Thyroid gland (tissue), 4 donors: ENCODE results near the gene CRY2. TPM values are rescaled to one million over a fixed set of nuclear protein-coding genes. Genes with fewer than 3 reads are reported as not detected.
"Not testable (repeated sequence)": the region's sequence is repeated elsewhere in the genome, so short reads cannot be mapped to it uniquely, and the experiment has no call there.

Experiments
- DNase-seq, 2 donors: peaks; one replicate each; pipeline ENCODE4 v3.0.0-alpha.2; 2019
- H3K27ac ChIP-seq, 3 donors: fragments of 200-600 bp; sonication (generic); 1 replicate in 2 of 3; 2 replicates in 1 of 3; pipeline ENCODE4 v1.5.1; 2016 to 2019; ENCODE audit warnings: mild to moderate bottlenecking in 1 of 3, moderate library complexity in 1 of 3
- H3K27me3 ChIP-seq: fragments of 200-600 bp; sonication (generic); one replicate; pipeline ENCODE4 v1.5.1; 2019
- H3K36me3 ChIP-seq, 2 donors: fragments of 200-600 bp; sonication (generic); one replicate each; pipeline ENCODE4 v1.5.1; 2016 to 2019
- H3K4me1 ChIP-seq, 2 donors: fragments of 200-600 bp; sonication (generic); one replicate each; pipeline ENCODE4 v1.5.1; 2017 to 2019
- H3K4me3 ChIP-seq, 3 donors: fragments of 200-600 bp; sonication (generic); replicated peaks in 1 of 3; 1 replicate in 2 of 3; 2 replicates in 1 of 3; pipeline ENCODE4 v1.5.1; 2016; ENCODE audit warnings: mild to moderate bottlenecking in 1 of 3
- H3K9me3 ChIP-seq: fragments of 200-600 bp; sonication (generic); one replicate; pipeline ENCODE4 v1.5.1; 2017
- CTCF ChIP-seq, 6 experiments: fragments of 200-600 bp in 3 of 6; fragments of 450-650 bp in 3 of 6; sonication (generic) in 3 of 6; IDR thresholded peaks; one replicate each; pipeline ENCODE4 v1.5.1; 2016 to 2019; ENCODE audit warnings: antibody characterized with exemption in 6 of 6, mild to moderate bottlenecking in 2 of 6, inconsistent platforms in 1 of 6, moderate library complexity in 1 of 6
- POLR2A ChIP-seq, 2 donors: fragments of 450-650 bp; IDR thresholded peaks; one replicate each; pipeline ENCODE4 v1.6.1; 2017; ENCODE audit warnings: antibody characterized with exemption in 2 of 2, mild to moderate bottlenecking in 2 of 2, moderate library complexity in 1 of 2
- WGBS, 2 donors: methylation state at CpG; one replicate each; pipeline ENCODE4 v1.1.5; 2017; 5-methylcytosine and 5-hydroxymethylcytosine counted together
- intact Hi-C: fragments of 100-400 bp; cut with DNase I; formaldehyde crosslinking; loops from one replicate; pipeline ENCODE4 v1.15.1; 2023
- total RNA-seq, 4 donors: library from RNA; depleted of rRNA; stranded (reverse); fragments of >200 nt; gene quantifications; one replicate each; pipeline ENCODE4 v1.2.3, GENCODE V29; 2016

The CRY2 gene
- total RNA-seq, 4 donors from 2014 or later: 49.5 to 117 (median 57.8) TPM

GRCh38 chr11:45902452-45903380 is 55.4 kb downstream of the CRY2 start:
- peaks cover 17 to 20% of the 10 kb centered on the region in 2 donors for H3K4me1 ChIP-seq
- no peaks in the 10 kb centered on the region for H3K36me3 ChIP-seq
- TF ChIP-seq CTCF (IDR thresholded peaks at IDR 0.05) (no peak), POLR2A (IDR thresholded peaks at IDR 0.05) (no peak)
- no peaks in the 10 kb centered on the region for H3K9me3 ChIP-seq
- no peak overlapping the region for H3K4me3 ChIP-seq
- H3K27ac ChIP-seq: no peak overlapping the region
- intact Hi-C loops: no loop called here
- DNase-seq: no peak
- WGBS, 2 donors: 93 to 95% methylated on average over 21 to 52 of the region's 56 CpGs
- H3K27me3 ChIP-seq: no peaks in the 10 kb centered on the region

GRCh38 chr11:45904309-45904915 is 57.1 kb downstream of the CRY2 start:
- TF ChIP-seq CTCF (IDR thresholded peaks at IDR 0.05): no peak
- TF ChIP-seq POLR2A (IDR thresholded peaks at IDR 0.05): no peak
- no peaks in the 10 kb centered on the region for H3K9me3 ChIP-seq
- H3K27ac ChIP-seq: no peak overlapping the region
- no peak overlapping the region for H3K4me3 ChIP-seq
- H3K36me3 ChIP-seq: peaks cover 0 to under 1% of the 10 kb centered on the region in 2 donors
- DNase-seq: no peak
- intact Hi-C loops: no loop called here
- H3K27me3 ChIP-seq: no peaks in the 10 kb centered on the region
- 86 to 88% methylated on average over 14 to 15 of the region's 15 CpGs for WGBS, 2 donors
- peaks cover 13% of the 10 kb centered on the region in 2 donors for H3K4me1 ChIP-seq

- no peaks in the 10 kb centered on the region for H3K27me3 ChIP-seq
- H3K4me1 ChIP-seq: peaks cover 10 to 11% of the 10 kb centered on the region in 2 donors
- no peaks in the 10 kb centered on the region for H3K9me3 ChIP-seq
- no peak for DNase-seq
- H3K36me3 ChIP-seq: peaks cover 6% of the 10 kb centered on the region in 2 donors
- H3K4me3 ChIP-seq: no peak overlapping the region
- WGBS, 2 donors: 91 to 98% methylated on average over 11 to 14 of the region's 19 CpGs
- no peak overlapping the region for H3K27ac ChIP-seq
- TF ChIP-seq POLR2A (IDR thresholded peaks at IDR 0.05) (no peak), CTCF (IDR thresholded peaks at IDR 0.05) (no peak)
- intact Hi-C loops: no loop called here
These were observed 57.8 kb downstream of the CRY2 start for GRCh38 chr11:45905095-45905494.

- 76 to 80% methylated on average over 1 to 3 of the region's 6 CpGs for WGBS, 2 donors
- H3K4me1 ChIP-seq, H3K36me3 ChIP-seq, H3K27me3 ChIP-seq, DNase-seq, H3K27ac ChIP-seq, H3K4me3 ChIP-seq, intact Hi-C loops, H3K9me3 ChIP-seq: not testable (repeated sequence)
These were observed 58.3 kb downstream of the CRY2 start for GRCh38 chr11:45905576-45905975.

GRCh38 chr11:45906096-45906682 is 58.9 kb downstream of the CRY2 start:
- H3K36me3 ChIP-seq: peaks cover 6 to 15% of the 10 kb centered on the region in 2 donors

More at GRCh38 chr11:45906096-45906682, 58.9 kb downstream of the CRY2 start:
- no peak for TF ChIP-seq CTCF (IDR thresholded peaks at IDR 0.05)
- TF ChIP-seq POLR2A (IDR thresholded peaks at IDR 0.05): no peak
- no peak overlapping the region for H3K4me3 ChIP-seq
- no peaks in the 10 kb centered on the region for H3K9me3 ChIP-seq
- 74 to 82% methylated on average over 14 to 17 of the region's 19 CpGs for WGBS, 2 donors
- no peak overlapping the region for H3K27ac ChIP-seq
- intact Hi-C loops: no loop called here
- no peaks in the 10 kb centered on the region for H3K27me3 ChIP-seq
- no peak for DNase-seq
- peaks cover under 1 to 2% of the 10 kb centered on the region in 2 donors for H3K4me1 ChIP-seq
